ENCODE measurements around the gene FBXL19. TPM values are rescaled to one million over a fixed set of nuclear protein-coding genes. Genes with fewer than 3 reads are reported as not detected.

FBXL19 gene
- polyA plus RNA-seq, 1 donor from 2014 or later = 99.6 TPM

GRCh38 chr16:30961384-30961783 lies 38.0 kb downstream of the FBXL19 start:
- no peaks in the 10 kb centered on the region for H3K36me3 ChIP-seq (ENCODE audit: insufficient read depth, low read length)
- H2AFZ ChIP-seq (ENCODE audit: low read depth, low read length) = no peak overlapping the region
- no peaks in the 10 kb centered on the region for H4K20me1 ChIP-seq (ENCODE audit: insufficient read depth)
- H3K9me2 ChIP-seq (ENCODE audit: insufficient read depth, low read length) = no peaks in the 10 kb centered on the region
- H3K4me3 ChIP-seq (ENCODE audit: low read length) = no peak overlapping the region
- no peak overlapping the region for H3K4me2 ChIP-seq (ENCODE audit: low read length)
- TF ChIP-seq POLR2AphosphoS5 (IDR thresholded peaks at IDR 0.05) = no peak
- TF ChIP-seq EZH2 (IDR thresholded peaks at IDR 0.05; ENCODE audit: borderline replicate concordance, insufficient read depth, low read length, poor library complexity, severe bottlenecking) = no peak
- TF ChIP-seq SMC3 (conservative IDR thresholded peaks at IDR 0.05; ENCODE audit: poor library complexity) = no peak
- no peak for TF ChIP-seq TAF1 (IDR thresholded peaks at IDR 0.05; ENCODE audit: low read depth)
- TF ChIP-seq EP300 (conservative IDR thresholded peaks at IDR 0.05; ENCODE audit: poor library complexity, severe bottlenecking) = no peak
- TF ChIP-seq CTCF (IDR thresholded peaks at IDR 0.05; ENCODE audit: poor library complexity, severe bottlenecking) = no peak
- no peak for TF ChIP-seq REST (IDR thresholded peaks at IDR 0.05; ENCODE audit: borderline replicate concordance)
- no peak for TF ChIP-seq MXI1 (conservative IDR thresholded peaks at IDR 0.05; ENCODE audit: poor library complexity, severe bottlenecking)
- no peak overlapping the region for H3K27ac ChIP-seq (ENCODE audit: low read length)
- H3K9ac ChIP-seq (ENCODE audit: low read length) = no peak overlapping the region
- H3K9me3 ChIP-seq (ENCODE audit: low read length) = no peaks in the 10 kb centered on the region
- peaks cover 5% of the 10 kb centered on the region for H3F3A ChIP-seq (ENCODE audit: insufficient read depth, low read length, poor library complexity, severe bottlenecking)
- peaks cover 8% of the 10 kb centered on the region for H3K79me2 ChIP-seq (replicated peaks; ENCODE audit: insufficient read depth, low read length)
- H3K27me3 ChIP-seq (ENCODE audit: insufficient read depth, low read depth, low read length) = no peaks in the 10 kb centered on the region

- H3K9me2 ChIP-seq (ENCODE audit: insufficient read depth, low read length) = no peaks in the 10 kb centered on the region
- H2AFZ ChIP-seq (ENCODE audit: low read depth, low read length) = no peak overlapping the region
- no peaks in the 10 kb centered on the region for H4K20me1 ChIP-seq (ENCODE audit: insufficient read depth)
- no peak for TF ChIP-seq MXI1 (conservative IDR thresholded peaks at IDR 0.05; ENCODE audit: poor library complexity, severe bottlenecking)
- no peak for TF ChIP-seq CTCF (IDR thresholded peaks at IDR 0.05; ENCODE audit: poor library complexity, severe bottlenecking)
- no peak for TF ChIP-seq SMC3 (conservative IDR thresholded peaks at IDR 0.05; ENCODE audit: poor library complexity)
- TF ChIP-seq RAD21 (conservative IDR thresholded peaks at IDR 0.05) = no peak
- no peak for TF ChIP-seq REST (IDR thresholded peaks at IDR 0.05; ENCODE audit: borderline replicate concordance)
- TF ChIP-seq EP300 (conservative IDR thresholded peaks at IDR 0.05; ENCODE audit: poor library complexity, severe bottlenecking) = no peak
- no peak for TF ChIP-seq POLR2AphosphoS5 (IDR thresholded peaks at IDR 0.05)
- no peak overlapping the region for H3K4me2 ChIP-seq (ENCODE audit: low read length)
- H3F3A ChIP-seq (ENCODE audit: insufficient read depth, low read length, poor library complexity, severe bottlenecking) = no peaks in the 10 kb centered on the region
- H3K27ac ChIP-seq (ENCODE audit: low read length) = no peak overlapping the region
- no peaks in the 10 kb centered on the region for H3K36me3 ChIP-seq (ENCODE audit: insufficient read depth, low read length)
- no peaks in the 10 kb centered on the region for H3K9me3 ChIP-seq (ENCODE audit: low read length)
- no peaks in the 10 kb centered on the region for H3K27me3 ChIP-seq (ENCODE audit: insufficient read depth, low read depth, low read length)
- peaks cover 7% of the 10 kb centered on the region for H3K79me2 ChIP-seq (replicated peaks; ENCODE audit: insufficient read depth, low read length)
- no peak overlapping the region for H3K9ac ChIP-seq (ENCODE audit: low read length)
- H3K4me3 ChIP-seq (ENCODE audit: low read length) = no peak overlapping the region
Observed at GRCh38 chr16:30963925-30964511, 40.6 kb downstream of the FBXL19 start.

Data from neural cell (in vitro differentiated cells).